Panc1 (cell line): ENCODE results near the gene CHAC2.

Experiments
- CTCF ChIP-seq: fragments of 450-650 bp; IDR thresholded peaks from 2 replicates; pipeline ENCODE4 v1.5.1; 2017; ENCODE audit warnings: mild to moderate bottlenecking
- POLR2AphosphoS5 ChIP-seq: IDR thresholded peaks from 2 replicates; pipeline ENCODE4 v1.6.1; 2012; ENCODE audit warnings: mild to moderate bottlenecking, low read depth, low read length, moderate library complexity
- REST ChIP-seq, 2 experiments: IDR thresholded peaks; 2 replicates each; pipeline ENCODE4 v1.6.1; 2011 to 2012; ENCODE audit warnings: low read depth in 2 of 2, control low read depth in 1 of 2, low read length in 1 of 2, mild to moderate bottlenecking in 1 of 2, moderate library complexity in 1 of 2; ENCODE audit not compliant: insufficient read depth in 1 of 2
- SIN3A ChIP-seq: IDR thresholded peaks from 2 replicates; pipeline ENCODE4 v1.6.1; 2012; ENCODE audit warnings: low read depth, mild to moderate bottlenecking, low read length, moderate library complexity, borderline replicate concordance; ENCODE audit not compliant: insufficient read depth
- TCF7L2 ChIP-seq: IDR thresholded peaks from 2 replicates; pipeline ENCODE4 v1.6.1; 2011; ENCODE audit warnings: mild to moderate bottlenecking, low read depth, low read length, inconsistent platforms

- TF ChIP-seq CTCF (peak; percentile 56; the same call in 1 of the 2 replicates), SIN3A (no peak), REST (IDR thresholded peaks at IDR 0.05; ENCODE audit: insufficient read depth in 1 of 2, low read depth in 2 of 2, low read length in 1 of 2) (no peak), POLR2AphosphoS5 (no peak), TCF7L2 (no peak)
Measured at GRCh38 chr2:53740170-53740569, 27.4 kb upstream of the CHAC2 start.
